ENCODE data around the gene ECI2. TPM values are rescaled to one million over a fixed set of nuclear protein-coding genes. Genes with fewer than 3 reads are reported as not detected.

The ECI2 gene
- total and polyA plus RNA-seq, 2 donors (not counting 3 experiments of a cell fraction or from before 2014, with no cell fraction given): 33.5 to 91.0 TPM

GRCh38 chr6:4133941-4134838 lies 1.2 kb downstream of the ECI2 start:
- CTCF ChIA-PET: interaction anchor here (0.9 to 5.7 kb wide), 5 partner anchors 8 to 113 kb away, joined by 3 to 35 read pairs (median 16); a partner anchor contains a TSS
- dilution Hi-C loops (cut with MboI; ENCODE audit: extremely low pct_ligation_motif_present, low sequenced_read_pairs): no loop called here

GRCh38 chr6:4130357-4130987 lies 4.9 kb downstream of the ECI2 start:
- peaks cover 43% of the 10 kb centered on the region for H3K79me2 ChIP-seq (ENCODE audit: control insufficient read depth, insufficient read depth, low read length)
- H3K27ac ChIP-seq (ENCODE audit: insufficient read depth, low read depth, low read length): peak overlapping the region; percentile 41
- H3K4me3 ChIP-seq (replicated peaks in 1 of 3; ENCODE audit: insufficient read depth in 1 of 3, low read depth in 1 of 3, low read length in 3 of 3): no peak overlapping the region
- H3K4me2 ChIP-seq (ENCODE audit: insufficient read depth, low read length): no peak overlapping the region
- H3K9me3 ChIP-seq (replicated peaks; ENCODE audit: control insufficient read depth, insufficient read depth, low read length): no peaks in the 10 kb centered on the region
- no peak for TF ChIP-seq JUN (IDR thresholded peaks at IDR 0.05; ENCODE audit: borderline replicate concordance, insufficient read depth, insufficient read length, low read depth)
- no peak for TF ChIP-seq GATA2 (IDR thresholded peaks at IDR 0.05; ENCODE audit: insufficient read depth, insufficient read length, low read depth, low read length)
- TF ChIP-seq FOS (IDR thresholded peaks at IDR 0.05; ENCODE audit: borderline replicate concordance, insufficient read depth, low read length): no peak
- TF ChIP-seq MAX (IDR thresholded peaks at IDR 0.05; ENCODE audit: insufficient read depth, insufficient read length): no peak
- no peak for FAIRE-seq
- intact Hi-C loops (cut with micrococcal nuclease): loop anchor here (10.0 kb wide), 1 partner anchor 386 kb away; no protein-coding TSS in a partner anchor
- H2AFZ ChIP-seq (ENCODE audit: low read depth, low read length): no peak overlapping the region
- DNase-seq (ENCODE audit: low read depth, low spot score): no peak
- POLR2A ChIA-PET: no interaction called here
- peaks cover 59% of the 10 kb centered on the region for H3K4me1 ChIP-seq (ENCODE audit: control insufficient read depth, extremely low read depth, insufficient read depth, low read length)
- H3K36me3 ChIP-seq (ENCODE audit: control insufficient read depth in 2 of 2, extremely low read depth in 1 of 2, insufficient read depth in 2 of 2, low read length in 2 of 2): peaks cover 1 to 8% of the 10 kb centered on the region in 2 experiments
- H4K20me1 ChIP-seq (replicated peaks; ENCODE audit: control insufficient read depth, extremely low read depth, insufficient read depth, low read length): no peaks in the 10 kb centered on the region
- H3K27me3 ChIP-seq (ENCODE audit: control insufficient read depth in 2 of 2, insufficient read depth in 2 of 2, low read length in 2 of 2): no peaks in the 10 kb centered on the region
- no TSS peak for BruUV-seq (replicated peaks)
- dilution Hi-C loops (cut with MboI; ENCODE audit: extremely low pct_ligation_motif_present, low sequenced_read_pairs): no loop called here
- H3K9me1 ChIP-seq (replicated peaks; ENCODE audit: control insufficient read depth, extremely low read depth, insufficient read depth, low read length): no peaks in the 10 kb centered on the region
- CTCF ChIA-PET: interaction anchor here (1.6 kb wide), 1 partner anchor 13 kb away, joined by 3 read pairs; no protein-coding TSS in a partner anchor
- no peak overlapping the region for H3K9ac ChIP-seq (replicated peaks; ENCODE audit: extremely low read depth, insufficient read depth, low read length)

More at GRCh38 chr6:4133941-4134838, 1.2 kb downstream of the ECI2 start:
- TF ChIP-seq GATA2 (IDR thresholded peaks at IDR 0.05; ENCODE audit: insufficient read depth, insufficient read length, low read depth, low read length): no peak
- no peak for TF ChIP-seq MAX (IDR thresholded peaks at IDR 0.05; ENCODE audit: insufficient read depth, insufficient read length)
- no peak for TF ChIP-seq MYC (IDR thresholded peaks at IDR 0.05; ENCODE audit: low read depth, low read length)
- TF ChIP-seq POLR2AphosphoS5 (IDR thresholded peaks at IDR 0.05; ENCODE audit: insufficient read depth, low read depth, low read length): no peak
- intact Hi-C loops (cut with micrococcal nuclease): loop anchor here (1.0 to 10.0 kb wide), 4 partner anchors 8 to 389 kb away; no protein-coding TSS in a partner anchor
- Histone ChIP-seq H3K27me3 (ENCODE audit: control insufficient read depth in 2 of 2, insufficient read depth in 2 of 2, low read length in 2 of 2) (no peaks in the 10 kb centered on the region), H3K4me2 (ENCODE audit: insufficient read depth, low read length) (peak overlapping the region; percentile 99), H3K4me3 (replicated peaks in 1 of 3; ENCODE audit: insufficient read depth in 1 of 3, low read depth in 1 of 3, low read length in 3 of 3) (peak overlapping the region; percentile 63 to 84 (median 74)), H2AFZ (ENCODE audit: low read depth, low read length) (peak overlapping the region; percentile 1), H3K79me2 (ENCODE audit: control insufficient read depth, insufficient read depth, low read length) (peaks cover 39% of the 10 kb centered on the region), H4K20me1 (replicated peaks; ENCODE audit: control insufficient read depth, extremely low read depth, insufficient read depth, low read length) (no peaks in the 10 kb centered on the region), H3K36me3 (ENCODE audit: control insufficient read depth in 2 of 2, extremely low read depth in 1 of 2, insufficient read depth in 2 of 2, low read length in 2 of 2) (peaks cover 0 to 5% of the 10 kb centered on the region in 2 experiments), H3K9me1 (replicated peaks; ENCODE audit: control insufficient read depth, extremely low read depth, insufficient read depth, low read length) (no peaks in the 10 kb centered on the region), H3K9ac (replicated peaks; ENCODE audit: extremely low read depth, insufficient read depth, low read length) (peak overlapping the region; percentile 85), H3K9me3 (replicated peaks; ENCODE audit: control insufficient read depth, insufficient read depth, low read length) (no peaks in the 10 kb centered on the region), H3K4me1 (ENCODE audit: control insufficient read depth, extremely low read depth, insufficient read depth, low read length) (peaks cover 35% of the 10 kb centered on the region), H3K27ac (ENCODE audit: insufficient read depth, low read depth, low read length) (peak overlapping the region; percentile 67)
- POLR2A ChIA-PET: no interaction called here
- no peak for FAIRE-seq
- no TSS peak for BruUV-seq (replicated peaks)
- DNase-seq (ENCODE audit: low read depth, low spot score): peak; percentile 44
